DOHH2 (cell line): ENCODE data around the gene SNF8.

Experiments
- H3F3A ChIP-seq: fragments of 200-600 bp; sonication (generic), shearing (Covaris generic); 2 replicates; pipeline ENCODE4 v1.6.0; 2016; ENCODE audit warnings: antibody characterized with exemption, mild to moderate bottlenecking; ENCODE audit not compliant: control insufficient read depth, insufficient read depth
- H3K27ac ChIP-seq: fragments of 200-600 bp; sonication (generic); 2 replicates; pipeline ENCODE4 v1.5.1; 2014; ENCODE audit warnings: low read depth, mild to moderate bottlenecking, low read length, moderate library complexity
- H3K27me3 ChIP-seq: fragments of 200-600 bp; sonication (generic); 2 replicates; pipeline ENCODE4 v1.6.1; 2014; ENCODE audit warnings: mild to moderate bottlenecking, low read length, mixed read lengths; ENCODE audit not compliant: control insufficient read depth
- H3K36me3 ChIP-seq: fragments of 200-600 bp; sonication (generic); 2 replicates; pipeline ENCODE4 v1.6.1; 2014; ENCODE audit warnings: mild to moderate bottlenecking, low read length, moderate library complexity, mixed read lengths; ENCODE audit not compliant: control insufficient read depth
- H3K4me1 ChIP-seq: fragments of 200-600 bp; sonication (generic); 2 replicates; pipeline ENCODE4 v1.6.1; 2014; ENCODE audit warnings: mild to moderate bottlenecking, low read length, mixed read lengths; ENCODE audit not compliant: control insufficient read depth
- H3K4me2 ChIP-seq: fragments of 200-600 bp; sonication (generic); 2 replicates; pipeline ENCODE4 v1.6.0; 2014; ENCODE audit warnings: mild to moderate bottlenecking, low read length, moderate library complexity
- H3K4me3 ChIP-seq: fragments of 200-600 bp; sonication (generic); 2 replicates; pipeline ENCODE4 v1.5.1; 2014; ENCODE audit warnings: mild to moderate bottlenecking, low read length, mixed read lengths
- H3K79me2 ChIP-seq: fragments of 200-600 bp; sonication (generic); 2 replicates; pipeline ENCODE4 v1.6.1; 2014; ENCODE audit warnings: mild to moderate bottlenecking, low read length, mixed read lengths; ENCODE audit not compliant: control insufficient read depth
- H3K9me2 ChIP-seq: fragments of 200-600 bp; sonication (generic); replicated peaks from 2 replicates; pipeline ENCODE4 v1.6.1; 2014; ENCODE audit warnings: mild to moderate bottlenecking, low read length, mixed read lengths; ENCODE audit not compliant: control insufficient read depth
- H3K9me3 ChIP-seq: fragments of 200-600 bp; sonication (generic); 2 replicates; pipeline ENCODE4 v1.6.1; 2014; ENCODE audit warnings: antibody characterized with exemption, low read length, mixed read lengths; ENCODE audit not compliant: control insufficient read depth, insufficient read depth
- H4K20me1 ChIP-seq: fragments of 200-600 bp; sonication (generic); 2 replicates; pipeline ENCODE4 v1.6.0; 2014; ENCODE audit warnings: low read depth, mild to moderate bottlenecking, antibody characterized with exemption, low read length, moderate library complexity; ENCODE audit not compliant: control insufficient read depth, insufficient read depth
- EZH2phosphoT487 ChIP-seq: fragments of 200-600 bp; sonication (generic); IDR thresholded peaks from 2 replicates; pipeline ENCODE4 v1.6.1; 2017; ENCODE audit warnings: borderline replicate concordance, mild to moderate bottlenecking, antibody characterized with exemption, low read length, moderate library complexity, mixed read lengths
- TF ChIP-seq, protein P1 (sequence below): fragments of 200-600 bp; sonication (generic); IDR thresholded peaks from one replicate; pipeline ENCODE4 v1.5.1; 2014; ENCODE audit warnings: antibody characterized with exemption, mild to moderate bottlenecking, low read depth, low read length; ENCODE audit not compliant: poor library complexity, severe bottlenecking

SNF8 gene

DNA sequence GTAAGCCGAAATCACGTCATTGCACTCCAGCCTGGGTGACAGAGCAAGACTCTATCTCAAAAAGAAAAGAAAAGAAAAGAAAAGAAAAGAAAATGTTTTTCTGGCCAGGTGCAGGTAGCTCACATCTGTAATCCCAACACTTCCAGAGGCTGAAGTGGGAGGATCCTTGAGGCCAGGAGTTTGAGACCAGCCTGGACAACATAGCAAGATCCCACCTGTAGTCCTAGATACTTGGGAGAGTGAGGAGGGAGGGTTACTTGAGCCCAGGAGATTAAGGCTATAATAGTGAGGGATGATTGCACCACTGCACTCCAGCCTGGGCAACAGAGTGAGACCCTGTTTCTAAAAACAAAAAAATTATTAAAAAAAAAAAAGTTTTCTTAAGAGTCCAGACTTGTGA lies 54.6 kb downstream of the SNF8 start:
- no peaks in the 10 kb centered on the region for H3K27me3 ChIP-seq
- H3K4me2 ChIP-seq, result no peak overlapping the region
- H3F3A ChIP-seq, result peaks cover 7% of the 10 kb centered on the region
- peaks cover 23% of the 10 kb centered on the region for H3K36me3 ChIP-seq
- H3K9me2 ChIP-seq, result no peaks in the 10 kb centered on the region
- no peaks in the 10 kb centered on the region for H4K20me1 ChIP-seq
- H3K79me2 ChIP-seq, result peaks cover 31% of the 10 kb centered on the region
- H3K4me1 ChIP-seq, result peaks cover 16% of the 10 kb centered on the region
- no peak overlapping the region for H3K27ac ChIP-seq
- no peak overlapping the region for H3K4me3 ChIP-seq
- no peaks in the 10 kb centered on the region for H3K9me3 ChIP-seq
- TF ChIP-seq EZH2phosphoT487, result no peak
- TF ChIP-seq, protein P1, sequence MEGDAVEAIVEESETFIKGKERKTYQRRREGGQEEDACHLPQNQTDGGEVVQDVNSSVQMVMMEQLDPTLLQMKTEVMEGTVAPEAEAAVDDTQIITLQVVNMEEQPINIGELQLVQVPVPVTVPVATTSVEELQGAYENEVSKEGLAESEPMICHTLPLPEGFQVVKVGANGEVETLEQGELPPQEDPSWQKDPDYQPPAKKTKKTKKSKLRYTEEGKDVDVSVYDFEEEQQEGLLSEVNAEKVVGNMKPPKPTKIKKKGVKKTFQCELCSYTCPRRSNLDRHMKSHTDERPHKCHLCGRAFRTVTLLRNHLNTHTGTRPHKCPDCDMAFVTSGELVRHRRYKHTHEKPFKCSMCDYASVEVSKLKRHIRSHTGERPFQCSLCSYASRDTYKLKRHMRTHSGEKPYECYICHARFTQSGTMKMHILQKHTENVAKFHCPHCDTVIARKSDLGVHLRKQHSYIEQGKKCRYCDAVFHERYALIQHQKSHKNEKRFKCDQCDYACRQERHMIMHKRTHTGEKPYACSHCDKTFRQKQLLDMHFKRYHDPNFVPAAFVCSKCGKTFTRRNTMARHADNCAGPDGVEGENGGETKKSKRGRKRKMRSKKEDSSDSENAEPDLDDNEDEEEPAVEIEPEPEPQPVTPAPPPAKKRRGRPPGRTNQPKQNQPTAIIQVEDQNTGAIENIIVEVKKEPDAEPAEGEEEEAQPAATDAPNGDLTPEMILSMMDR, result no peak

DNA sequence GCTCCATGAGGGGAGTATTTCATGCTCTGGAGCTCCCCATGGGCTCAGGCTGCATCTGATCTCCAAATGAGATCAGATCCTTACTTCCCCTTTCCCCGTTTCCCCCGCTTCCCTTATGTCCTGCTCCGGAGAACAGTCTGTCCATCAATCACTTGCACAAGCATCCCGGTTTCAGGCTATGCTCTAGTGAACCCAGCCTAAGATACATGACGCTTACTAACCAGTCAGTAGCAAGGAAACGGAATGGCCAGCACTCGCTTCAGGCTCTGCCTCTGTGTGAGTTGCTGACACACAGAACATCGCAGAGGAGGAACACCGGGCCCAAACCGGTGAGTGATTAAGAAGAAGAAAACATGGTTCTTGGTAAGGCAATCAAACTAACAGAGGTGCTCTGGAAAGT lies 61.5 kb downstream of the SNF8 start:
- TF ChIP-seq EZH2phosphoT487, result no peak
- TF ChIP-seq, protein P1, result no peak
- Histone ChIP-seq H3K27ac (no peak overlapping the region), H3K36me3 (no peaks in the 10 kb centered on the region), H3K9me3 (no peaks in the 10 kb centered on the region), H3K79me2 (no peaks in the 10 kb centered on the region), H3F3A (no peaks in the 10 kb centered on the region), H3K9me2 (no peaks in the 10 kb centered on the region), H3K4me3 (no peak overlapping the region), H3K4me2 (no peak overlapping the region), H3K4me1 (peaks cover 3% of the 10 kb centered on the region; the same call in 1 of the 2 replicates), H3K27me3 (no peaks in the 10 kb centered on the region), H4K20me1 (no peaks in the 10 kb centered on the region)

DNA sequence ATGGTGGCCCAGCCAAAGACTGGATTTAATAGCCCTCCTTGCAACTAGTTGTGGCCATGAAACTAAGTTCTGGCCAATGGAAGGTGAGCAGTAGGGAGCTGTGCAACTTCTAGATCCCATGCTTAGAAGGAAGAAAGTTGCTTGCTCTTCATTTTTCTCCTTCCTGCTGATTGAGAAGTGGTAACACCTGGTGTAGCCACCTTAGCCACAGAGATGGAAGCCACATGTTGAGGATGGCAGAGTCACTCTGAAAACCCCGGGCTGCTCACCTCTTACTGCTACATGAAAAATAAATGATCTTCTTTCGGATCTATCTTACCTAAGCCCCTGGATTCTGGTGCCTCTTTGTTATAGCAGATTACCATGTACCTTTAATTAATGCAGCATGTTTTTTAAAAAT lies 62.4 kb downstream of the SNF8 start:
- Histone ChIP-seq H3K27ac (no peak overlapping the region), H3K4me1 (peaks cover 3% of the 10 kb centered on the region; the same call in 1 of the 2 replicates), H3K79me2 (no peaks in the 10 kb centered on the region), H3K36me3 (no peaks in the 10 kb centered on the region), H3K27me3 (peaks cover 3% of the 10 kb centered on the region; the same call in 1 of the 2 replicates), H3K4me3 (no peak overlapping the region), H3F3A (no peaks in the 10 kb centered on the region), H3K9me3 (no peaks in the 10 kb centered on the region), H3K9me2 (no peaks in the 10 kb centered on the region), H4K20me1 (no peaks in the 10 kb centered on the region), H3K4me2 (no peak overlapping the region)
- TF ChIP-seq, protein P1, result no peak
- TF ChIP-seq EZH2phosphoT487, result no peak
